Measurements from ENCODE around the gene FRAT1. TPM values are rescaled to one million over a fixed set of nuclear protein-coding genes. Genes with fewer than 3 reads are reported as not detected.

Gene FRAT1
- total RNA-seq, 4 donors from 2014 or later, result 1.7 to 6.1 (median 3.9) TPM

DNA sequence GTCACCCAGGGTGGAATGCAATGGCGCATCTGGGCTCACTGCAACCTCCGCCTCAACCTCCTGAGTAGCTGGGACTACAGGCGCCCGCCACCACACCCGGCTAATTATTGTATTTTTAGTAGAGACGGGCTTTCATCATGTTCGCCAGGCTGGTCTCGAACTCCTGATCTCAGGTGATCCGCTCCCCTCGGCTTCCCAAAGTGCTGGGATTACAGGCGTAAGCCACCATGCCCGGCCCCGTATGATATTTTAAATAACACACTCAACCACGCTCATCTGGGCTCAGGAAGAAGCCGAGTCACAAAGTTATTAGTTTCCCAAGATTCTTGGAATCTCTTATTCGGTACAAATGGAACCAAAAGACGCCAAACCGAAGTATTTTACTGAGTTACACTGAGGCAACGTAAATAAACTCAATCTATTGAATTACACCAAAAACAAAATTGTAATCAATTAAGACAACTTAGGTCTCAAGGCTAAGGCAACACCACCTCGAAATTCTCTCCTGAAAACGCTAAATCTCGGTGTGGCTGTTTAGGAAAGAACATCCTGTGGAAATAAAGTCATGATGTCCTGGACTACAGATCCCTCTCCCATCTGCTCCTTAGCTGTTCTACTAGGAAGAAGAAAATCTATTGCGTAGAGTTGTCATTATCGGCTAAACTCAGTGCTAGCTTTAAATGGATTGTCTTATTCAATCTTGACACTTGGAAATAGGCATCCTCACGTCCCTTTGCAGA is 27.5 kb upstream of the FRAT1 start:
- Histone ChIP-seq H3K9me3 (no peaks in the 10 kb centered on the region), H3K4me1 (peaks cover 5 to 15% (median 7%) of the 10 kb centered on the region in 3 donors), H3K27me3 (no peaks in the 10 kb centered on the region), H3K27ac (peak overlapping the region; percentile 91 to 99 (median 97)), H3K4me3 (peak overlapping the region; percentile 74 to 97 (median 86)), H3K36me3 (peaks cover 0 to 17% (median 0%) of the 10 kb centered on the region in 3 donors)
- TF ChIP-seq POLR2A (IDR thresholded peaks at IDR 0.05) (no peak), CTCF (IDR thresholded peaks at IDR 0.05) (no peak)
- WGBS, 2 donors, result 55 to 56% methylated on average over 25 of the region's 25 CpGs
- no peak for DNase-seq
- intact Hi-C loops (cut with DNase I), result no loop called here

DNA sequence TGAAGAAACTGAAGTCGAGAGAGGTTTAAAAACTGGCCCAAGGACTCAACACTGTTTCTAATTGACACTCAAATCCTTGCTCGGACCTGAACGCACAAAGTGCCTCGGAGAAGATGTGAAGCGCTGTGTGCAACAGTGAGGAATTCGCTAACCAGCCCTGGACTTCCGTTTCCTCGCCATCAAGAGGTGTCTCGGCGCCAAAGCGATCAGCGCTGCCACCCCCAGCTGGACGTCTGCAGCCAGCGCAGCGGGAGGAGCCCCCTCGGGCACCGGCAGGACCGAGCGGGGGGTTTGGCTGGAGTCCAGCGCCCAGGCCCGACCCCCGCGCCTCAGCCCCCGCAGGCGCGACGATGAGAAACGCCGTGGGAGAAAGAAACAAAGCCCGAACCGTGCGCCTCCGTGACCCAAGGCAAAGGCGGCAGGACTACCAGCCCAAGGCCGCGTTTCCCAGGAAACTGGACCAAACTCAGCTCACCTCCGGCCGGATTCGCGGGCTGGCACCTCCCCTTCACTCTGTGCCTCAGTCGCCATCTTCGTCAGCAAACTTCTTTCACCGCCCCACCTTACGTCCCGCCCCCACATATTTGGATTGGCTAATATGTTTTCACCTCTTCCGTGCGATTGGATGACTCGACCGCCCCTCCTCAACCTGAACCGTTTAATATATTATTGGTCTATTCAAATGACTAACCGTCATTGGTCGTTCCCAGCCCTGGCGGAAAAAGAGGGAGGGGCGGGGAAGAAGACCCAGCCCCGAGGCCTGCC is 26.8 kb upstream of the FRAT1 start, which contains the start of gene ARHGAP19:
Gene ARHGAP19, minus strand, starts transcription at position 541 of the 765 bp plus-strand sequence. Its CDS starts 10 bp downstream, at position 531.
- DNase-seq, result peak; percentile 84
- 0 to 1% methylated on average over 27 to 39 of the region's 55 CpGs for WGBS, 2 donors

GRCh38 chr10:97292862-97293198 is 26.2 kb upstream of the FRAT1 start:
- Histone ChIP-seq H3K27ac (no peak overlapping the region), H3K36me3 (peaks cover 0 to 6% (median 0%) of the 10 kb centered on the region in 3 donors), H3K4me1 (peaks cover 5 to 15% (median 7%) of the 10 kb centered on the region in 3 donors), H3K4me3 (peak overlapping the region in 2 of 4 donors; percentile 96 to 97), H3K27me3 (no peaks in the 10 kb centered on the region), H3K9me3 (no peaks in the 10 kb centered on the region)
- WGBS, 2 donors, result 60 to 63% methylated on average over 3 of the region's 3 CpGs
- intact Hi-C loops (cut with DNase I), result no loop called here
- no peak for DNase-seq
- TF ChIP-seq POLR2A (IDR thresholded peaks at IDR 0.05) (no peak), CTCF (IDR thresholded peaks at IDR 0.05) (no peak)

More for the DNA sequence above, 26.8 kb upstream of the FRAT1 start, which contains the start of gene ARHGAP19:
- Histone ChIP-seq H3K27me3 (no peaks in the 10 kb centered on the region), H3K4me1 (peaks cover 5 to 15% (median 7%) of the 10 kb centered on the region in 3 donors), H3K36me3 (peaks cover 0 to 11% (median 0%) of the 10 kb centered on the region in 3 donors), H3K4me3 (peak within 1 kb of the TSS; percentile 74 to 97 (median 86)), H3K9me3 (no peaks in the 10 kb centered on the region), H3K27ac (peak within 1 kb of the TSS; percentile 91 to 99 (median 97))
- TF ChIP-seq POLR2A (IDR thresholded peaks at IDR 0.05) (peak in 3 of 4 donors; percentile 10 to 91 (median 82)), CTCF (IDR thresholded peaks at IDR 0.05) (peak in 1 of 6 experiments; percentile 1)
- intact Hi-C loops (cut with DNase I), result no loop called here

GRCh38 chr10:97297556-97298222 is 21.4 kb upstream of the FRAT1 start:
- H3K27me3 ChIP-seq, result no peaks in the 10 kb centered on the region
- H3K36me3 ChIP-seq, result no peaks in the 10 kb centered on the region
- H3K4me1 ChIP-seq, result no peaks in the 10 kb centered on the region
- intact Hi-C loops (cut with DNase I), result no loop called here
- no peak for DNase-seq
- WGBS, 2 donors, result 69 to 71% methylated on average over 8 of the region's 8 CpGs
- TF ChIP-seq POLR2A (IDR thresholded peaks at IDR 0.05) (no peak), CTCF (IDR thresholded peaks at IDR 0.05) (no peak)
- no peak overlapping the region for H3K4me3 ChIP-seq
- no peak overlapping the region for H3K27ac ChIP-seq
- H3K9me3 ChIP-seq, result no peaks in the 10 kb centered on the region

All from esophagus squamous epithelium (tissue), 5 donors.